ENCODE data around the gene CLK3. TPM values are rescaled to one million over a fixed set of nuclear protein-coding genes. Genes with fewer than 3 reads are reported as not detected.
"Not testable (repeated sequence)": the region's sequence is repeated elsewhere in the genome, so short reads cannot be mapped to it uniquely, and the experiment has no call there.

The CLK3 gene
- total RNA-seq, 4 donors from 2014 or later = 46.8 to 105 (median 58.0) TPM

GRCh38 chr15:74628199-74628598 is 12.6 kb downstream of the CLK3 start:
- Histone ChIP-seq H3K27ac (no peak overlapping the region), H3K9me3 (no peaks in the 10 kb centered on the region), H3K27me3 (no peaks in the 10 kb centered on the region), H3K4me3 (no peak overlapping the region), H3K4me1 (peaks cover 0 to 5% (median 0%) of the 10 kb centered on the region in 3 donors), H3K36me3 (peaks cover 63 to 100% (median 88%) of the 10 kb centered on the region in 3 donors)
- intact Hi-C loops (cut with DNase I) = no loop called here
- no peak for TF ChIP-seq POLR2A (IDR thresholded peaks at IDR 0.05)
- TF ChIP-seq, protein P1, sequence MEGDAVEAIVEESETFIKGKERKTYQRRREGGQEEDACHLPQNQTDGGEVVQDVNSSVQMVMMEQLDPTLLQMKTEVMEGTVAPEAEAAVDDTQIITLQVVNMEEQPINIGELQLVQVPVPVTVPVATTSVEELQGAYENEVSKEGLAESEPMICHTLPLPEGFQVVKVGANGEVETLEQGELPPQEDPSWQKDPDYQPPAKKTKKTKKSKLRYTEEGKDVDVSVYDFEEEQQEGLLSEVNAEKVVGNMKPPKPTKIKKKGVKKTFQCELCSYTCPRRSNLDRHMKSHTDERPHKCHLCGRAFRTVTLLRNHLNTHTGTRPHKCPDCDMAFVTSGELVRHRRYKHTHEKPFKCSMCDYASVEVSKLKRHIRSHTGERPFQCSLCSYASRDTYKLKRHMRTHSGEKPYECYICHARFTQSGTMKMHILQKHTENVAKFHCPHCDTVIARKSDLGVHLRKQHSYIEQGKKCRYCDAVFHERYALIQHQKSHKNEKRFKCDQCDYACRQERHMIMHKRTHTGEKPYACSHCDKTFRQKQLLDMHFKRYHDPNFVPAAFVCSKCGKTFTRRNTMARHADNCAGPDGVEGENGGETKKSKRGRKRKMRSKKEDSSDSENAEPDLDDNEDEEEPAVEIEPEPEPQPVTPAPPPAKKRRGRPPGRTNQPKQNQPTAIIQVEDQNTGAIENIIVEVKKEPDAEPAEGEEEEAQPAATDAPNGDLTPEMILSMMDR (IDR thresholded peaks at IDR 0.05) = no peak
- DNase-seq = no peak
- WGBS, 2 donors = 62 to 75% methylated on average over 2 to 3 of the region's 3 CpGs

GRCh38 chr15:74628949-74629348 is 13.3 kb downstream of the CLK3 start:
- intact Hi-C loops (cut with DNase I) = no loop called here
- TF ChIP-seq POLR2A (IDR thresholded peaks at IDR 0.05) = no peak
- TF ChIP-seq, protein P1 (IDR thresholded peaks at IDR 0.05) = no peak
- H3K4me3 ChIP-seq = no peak overlapping the region
- H3K36me3 ChIP-seq = peaks cover 56 to 100% (median 82%) of the 10 kb centered on the region in 3 donors
- 39 to 60% methylated on average over 2 to 4 of the region's 5 CpGs for WGBS, 2 donors
- H3K9me3 ChIP-seq = no peaks in the 10 kb centered on the region
- no peaks in the 10 kb centered on the region for H3K27me3 ChIP-seq
- H3K4me1 ChIP-seq = no peaks in the 10 kb centered on the region
- DNase-seq = no peak
- no peak overlapping the region for H3K27ac ChIP-seq

DNA sequence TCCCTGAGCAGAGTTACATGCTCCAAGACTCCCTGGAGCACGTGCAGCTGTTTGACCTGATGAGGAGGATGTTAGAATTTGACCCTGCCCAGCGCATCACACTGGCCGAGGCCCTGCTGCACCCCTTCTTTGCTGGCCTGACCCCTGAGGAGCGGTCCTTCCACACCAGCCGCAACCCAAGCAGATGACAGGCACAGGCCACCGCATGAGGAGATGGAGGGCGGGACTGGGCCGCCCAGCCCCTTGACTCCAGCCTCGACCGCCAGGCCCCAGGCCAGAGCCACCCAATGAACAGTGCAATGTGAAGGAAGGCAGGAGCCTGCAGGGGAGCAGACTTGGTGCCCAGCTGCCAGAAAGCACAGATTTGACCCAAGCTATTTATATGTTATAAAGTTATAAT is 14.1 kb downstream of the CLK3 start:
- H3K27me3 ChIP-seq; intact Hi-C loops (cut with DNase I); H3K4me1 ChIP-seq; H3K9me3 ChIP-seq; H3K4me3 ChIP-seq; H3K27ac ChIP-seq; DNase-seq: not testable (repeated sequence)
- WGBS, 2 donors = 75% methylated on average over 2 of the region's 10 CpGs; no CpG with 5 or more reads in 1 of the 2 donors
- H3K36me3 ChIP-seq = peaks cover 48 to 100% (median 75%) of the 10 kb centered on the region in 3 donors

DNA sequence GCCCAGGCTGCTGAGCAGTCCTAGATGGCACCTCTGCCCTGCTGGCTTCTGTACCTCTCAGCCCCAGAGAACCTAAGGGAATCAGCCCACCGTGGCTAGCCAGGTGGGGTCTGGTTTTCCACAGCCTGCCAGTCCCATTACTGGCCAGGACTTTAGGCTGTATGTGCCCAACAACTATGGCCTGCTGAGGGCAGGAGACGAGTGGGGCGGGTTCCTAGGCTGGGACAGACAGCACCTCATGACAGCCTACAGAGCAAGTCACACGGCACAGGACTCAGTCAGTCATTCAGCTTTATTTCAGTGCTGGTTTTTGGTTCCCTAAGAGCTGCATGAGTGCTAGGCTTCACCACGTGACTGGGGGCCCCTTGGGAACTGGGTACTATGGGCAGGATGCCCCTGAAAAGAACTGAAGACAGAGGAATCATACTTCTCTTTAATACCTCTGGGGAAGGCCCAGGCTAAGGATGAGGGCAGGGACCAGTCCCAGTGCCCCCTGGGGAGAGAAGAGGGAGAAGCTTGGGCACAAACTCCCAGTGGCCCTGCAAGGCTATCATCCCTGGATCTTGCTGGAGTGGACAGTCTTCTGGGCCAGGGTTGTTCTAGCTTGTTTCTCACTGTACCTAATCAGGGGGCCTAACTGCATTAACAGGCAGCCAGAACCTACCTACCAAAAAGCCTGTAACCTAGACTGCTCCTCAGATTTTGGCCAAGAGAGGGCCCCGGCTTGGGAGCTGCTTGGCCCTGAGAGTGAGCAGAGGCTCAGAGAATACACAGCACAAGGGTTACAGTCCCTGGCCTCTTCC is 14.8 kb downstream of the CLK3 start:
- Histone ChIP-seq H3K4me1 (no peaks in the 10 kb centered on the region), H3K27ac (no peak overlapping the region), H3K27me3 (no peaks in the 10 kb centered on the region), H3K4me3 (no peak overlapping the region), H3K9me3 (no peaks in the 10 kb centered on the region), H3K36me3 (peaks cover 41 to 100% (median 67%) of the 10 kb centered on the region in 3 donors)
- DNase-seq = no peak
- 75 to 81% methylated on average over 2 to 3 of the region's 6 CpGs for WGBS, 2 donors
- no peak for TF ChIP-seq POLR2A (IDR thresholded peaks at IDR 0.05)
- TF ChIP-seq, protein P1 (IDR thresholded peaks at IDR 0.05) = no peak
- intact Hi-C loops (cut with DNase I) = no loop called here

DNA sequence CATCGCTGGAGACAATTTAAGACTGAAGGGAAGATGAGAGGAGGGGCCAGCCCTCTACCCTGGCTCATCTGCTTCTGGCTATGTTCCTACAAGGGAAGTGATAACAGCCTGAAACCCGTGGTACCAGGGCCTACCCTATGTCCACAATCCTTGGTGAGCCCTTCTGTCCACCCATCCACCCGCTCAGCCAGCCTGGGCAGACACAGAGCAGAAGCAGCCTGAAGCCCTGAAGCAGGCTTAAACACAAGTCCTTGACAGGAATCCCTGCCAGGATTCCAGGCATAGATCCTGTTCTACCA is 15.4 kb downstream of the CLK3 start:
- DNase-seq = no peak
- Histone ChIP-seq H3K27ac (no peak overlapping the region), H3K4me3 (no peak overlapping the region), H3K4me1 (no peaks in the 10 kb centered on the region), H3K27me3 (no peaks in the 10 kb centered on the region), H3K9me3 (no peaks in the 10 kb centered on the region), H3K36me3 (peaks cover 36 to 100% (median 63%) of the 10 kb centered on the region in 3 donors)
- WGBS, 2 donors = 50 to 83% methylated on average over 1 to 2 of the region's 3 CpGs
- TF ChIP-seq, protein P1 (IDR thresholded peaks at IDR 0.05) = no peak
- no peak for TF ChIP-seq POLR2A (IDR thresholded peaks at IDR 0.05)
- intact Hi-C loops (cut with DNase I) = no loop called here

Measured in esophagus squamous epithelium (tissue), 5 donors.